T-helper 2 cell treated with Interferon-gamma antibody and Interleukin-4, amounts not matched to agents 5 μg/mL and 100 μg/mL, for 36 hours (primary cell): Measurements from ENCODE around the gene MEF2C.

Source experiments
- DNase-seq: peaks from one replicate; pipeline ENCODE4 v3.0.0; 2021; ENCODE audit warnings: low spot score
- H3K27ac Mint-ChIP-seq: one replicate; pipeline ENCODE4 v1.8.0; 2021; ENCODE audit warnings: mild to moderate bottlenecking, mixed read lengths
- H3K27me3 Mint-ChIP-seq: one replicate; pipeline ENCODE4 v1.8.0; 2021; ENCODE audit warnings: low read depth, mixed read lengths
- H3K36me3 Mint-ChIP-seq: one replicate; pipeline ENCODE4 v1.8.0; 2021; ENCODE audit warnings: low read depth, mixed read lengths
- H3K4me1 Mint-ChIP-seq: one replicate; pipeline ENCODE4 v1.8.0; 2021; ENCODE audit warnings: low read depth, mixed read lengths
- H3K4me3 Mint-ChIP-seq: one replicate; pipeline ENCODE4 v1.8.0; 2022; ENCODE audit warnings: mild to moderate bottlenecking, moderate library complexity, mixed read lengths
- H3K9me3 Mint-ChIP-seq: one replicate; pipeline ENCODE4 v1.8.0; 2021; ENCODE audit warnings: mixed read lengths

The MEF2C gene

GRCh38 chr5:88882276-88883038 lies 527 bp downstream of the MEF2C start:
- Mint-ChIP-seq H3K27me3 (peaks cover 73% of the 10 kb centered on the region), H3K27ac (no peak overlapping the region), H3K9me3 (no peaks in the 10 kb centered on the region), H3K36me3 (no peaks in the 10 kb centered on the region), H3K4me1 (peaks cover 18% of the 10 kb centered on the region), H3K4me3 (peak overlapping the region; percentile 72)
- no peak for DNase-seq

GRCh38 chr5:88881571-88881971 lies 1.4 kb downstream of the MEF2C start:
- Mint-ChIP-seq H3K9me3 (no peaks in the 10 kb centered on the region), H3K27me3 (peaks cover 66% of the 10 kb centered on the region), H3K27ac (no peak overlapping the region), H3K4me1 (peaks cover 18% of the 10 kb centered on the region), H3K4me3 (no peak overlapping the region), H3K36me3 (no peaks in the 10 kb centered on the region)
- no peak for DNase-seq

GRCh38 chr5:88880201-88880600 lies 2.8 kb downstream of the MEF2C start:
- Mint-ChIP-seq H3K4me1 (peaks cover 18% of the 10 kb centered on the region), H3K9me3 (no peaks in the 10 kb centered on the region), H3K4me3 (no peak overlapping the region), H3K27me3 (peaks cover 63% of the 10 kb centered on the region), H3K27ac (no peak overlapping the region), H3K36me3 (no peaks in the 10 kb centered on the region)
- DNase-seq = no peak

GRCh38 chr5:88879724-88880123 lies 3.3 kb downstream of the MEF2C start:
- Mint-ChIP-seq H3K9me3 (no peaks in the 10 kb centered on the region), H3K4me1 (peaks cover 18% of the 10 kb centered on the region), H3K27me3 (peaks cover 60% of the 10 kb centered on the region), H3K27ac (no peak overlapping the region), H3K4me3 (no peak overlapping the region), H3K36me3 (no peaks in the 10 kb centered on the region)
- DNase-seq = no peak

- DNase-seq = no peak
- H3K9me3 Mint-ChIP-seq = no peaks in the 10 kb centered on the region
- peaks cover 52% of the 10 kb centered on the region for H3K27me3 Mint-ChIP-seq
- no peak overlapping the region for H3K27ac Mint-ChIP-seq
- H3K36me3 Mint-ChIP-seq = no peaks in the 10 kb centered on the region
- no peak overlapping the region for H3K4me3 Mint-ChIP-seq
- peaks cover 12% of the 10 kb centered on the region for H3K4me1 Mint-ChIP-seq
Observed at GRCh38 chr5:88878976-88879375, 4.0 kb downstream of the MEF2C start.

- Mint-ChIP-seq H3K9me3 (no peaks in the 10 kb centered on the region), H3K4me1 (peaks cover 5% of the 10 kb centered on the region), H3K27me3 (peaks cover 45% of the 10 kb centered on the region), H3K4me3 (no peak overlapping the region), H3K27ac (no peak overlapping the region), H3K36me3 (no peaks in the 10 kb centered on the region)
- DNase-seq = no peak
Observed at GRCh38 chr5:88877826-88878225, 5.2 kb downstream of the MEF2C start.

- Mint-ChIP-seq H3K27ac (no peak overlapping the region), H3K4me1 (no peaks in the 10 kb centered on the region), H3K4me3 (no peak overlapping the region), H3K27me3 (peaks cover 36% of the 10 kb centered on the region), H3K9me3 (no peaks in the 10 kb centered on the region), H3K36me3 (no peaks in the 10 kb centered on the region)
- DNase-seq = no peak
Observed at GRCh38 chr5:88876714-88877113, 6.3 kb downstream of the MEF2C start.

GRCh38 chr5:88875341-88876234 lies 7.4 kb downstream of the MEF2C start:
- H3K4me3 Mint-ChIP-seq = no peak overlapping the region
- H3K4me1 Mint-ChIP-seq = no peaks in the 10 kb centered on the region
- H3K27ac Mint-ChIP-seq = no peak overlapping the region
- no peaks in the 10 kb centered on the region for H3K36me3 Mint-ChIP-seq
- H3K9me3 Mint-ChIP-seq = no peaks in the 10 kb centered on the region
- peaks cover 34% of the 10 kb centered on the region for H3K27me3 Mint-ChIP-seq
- DNase-seq = no peak

- Mint-ChIP-seq H3K9me3 (no peaks in the 10 kb centered on the region), H3K27ac (no peak overlapping the region), H3K27me3 (peaks cover 25% of the 10 kb centered on the region)
Observed at GRCh38 chr5:88873447-88873846, 9.5 kb downstream of the MEF2C start.

GRCh38 chr5:88872971-88873370 lies 10.0 kb downstream of the MEF2C start:
- Mint-ChIP-seq H3K4me3 (no peak overlapping the region), H3K4me1 (no peaks in the 10 kb centered on the region), H3K27ac (no peak overlapping the region), H3K36me3 (no peaks in the 10 kb centered on the region), H3K27me3 (peaks cover 22% of the 10 kb centered on the region), H3K9me3 (no peaks in the 10 kb centered on the region)
- no peak for DNase-seq

More at GRCh38 chr5:88873447-88873846, 9.5 kb downstream of the MEF2C start:
- no peaks in the 10 kb centered on the region for H3K36me3 Mint-ChIP-seq
- no peak for DNase-seq
- no peak overlapping the region for H3K4me3 Mint-ChIP-seq
- no peaks in the 10 kb centered on the region for H3K4me1 Mint-ChIP-seq

- no peak for DNase-seq
- Mint-ChIP-seq H3K4me3 (no peak overlapping the region), H3K9me3 (no peaks in the 10 kb centered on the region), H3K4me1 (no peaks in the 10 kb centered on the region), H3K27me3 (peaks cover 14% of the 10 kb centered on the region), H3K27ac (no peak overlapping the region), H3K36me3 (no peaks in the 10 kb centered on the region)
Observed at GRCh38 chr5:88870285-88870684, 12.7 kb downstream of the MEF2C start.

GRCh38 chr5:88868468-88869068 lies 14.4 kb downstream of the MEF2C start:
- Mint-ChIP-seq H3K9me3 (no peaks in the 10 kb centered on the region), H3K4me1 (no peaks in the 10 kb centered on the region), H3K36me3 (no peaks in the 10 kb centered on the region), H3K27ac (no peak overlapping the region), H3K4me3 (no peak overlapping the region), H3K27me3 (peaks cover 12% of the 10 kb centered on the region)
- DNase-seq = no peak

- Mint-ChIP-seq H3K27me3 (peaks cover 8% of the 10 kb centered on the region), H3K27ac (no peak overlapping the region), H3K36me3 (no peaks in the 10 kb centered on the region), H3K9me3 (no peaks in the 10 kb centered on the region), H3K4me3 (no peak overlapping the region), H3K4me1 (no peaks in the 10 kb centered on the region)
- DNase-seq = no peak
Observed at GRCh38 chr5:88867638-88868037, 15.3 kb downstream of the MEF2C start.

GRCh38 chr5:88863523-88863922 lies 19.5 kb downstream of the MEF2C start:
- H3K4me3 Mint-ChIP-seq = no peak overlapping the region
- no peaks in the 10 kb centered on the region for H3K27me3 Mint-ChIP-seq
- H3K27ac Mint-ChIP-seq = no peak overlapping the region
- no peaks in the 10 kb centered on the region for H3K4me1 Mint-ChIP-seq
- no peaks in the 10 kb centered on the region for H3K36me3 Mint-ChIP-seq
- no peak for DNase-seq
- H3K9me3 Mint-ChIP-seq = no peaks in the 10 kb centered on the region
